Ishikawa (cell line): Measurements from ENCODE around the gene GABRB3.

ENCODE experiments used
- CEBPB ChIP-seq: IDR thresholded peaks from 2 replicates; pipeline ENCODE4 v1.6.1; 2012
- EGR1 ChIP-seq: IDR thresholded peaks from 2 replicates; pipeline ENCODE4 v1.6.1; 2012
- EP300 ChIP-seq: IDR thresholded peaks from 2 replicates; pipeline ENCODE4 v1.6.1; 2012; ENCODE audit warnings: borderline replicate concordance
- FOXM1 ChIP-seq: IDR thresholded peaks from 2 replicates; pipeline ENCODE4 v1.6.1; 2012; ENCODE audit warnings: low read depth, borderline replicate concordance
- NFIC ChIP-seq: IDR thresholded peaks from 2 replicates; pipeline ENCODE4 v1.6.1; 2012
- RAD21 ChIP-seq: IDR thresholded peaks from 2 replicates; pipeline ENCODE4 v1.6.1; 2012; ENCODE audit warnings: low read depth
- REST ChIP-seq: IDR thresholded peaks from 2 replicates; pipeline ENCODE4 v1.6.1; 2012; ENCODE audit warnings: low read depth, mild to moderate bottlenecking
- TCF12 ChIP-seq: IDR thresholded peaks from 2 replicates; pipeline ENCODE4 v1.6.1; 2012; ENCODE audit warnings: low read depth
- TEAD4 ChIP-seq: IDR thresholded peaks from 2 replicates; pipeline ENCODE4 v1.6.1; 2012
- ZBTB7A ChIP-seq: IDR thresholded peaks from 2 replicates; pipeline ENCODE4 v1.6.1; 2012; ENCODE audit warnings: low read depth
- TF ChIP-seq, protein P1 (sequence below): IDR thresholded peaks from 2 replicates; pipeline ENCODE4 v1.6.1; 2012

GRCh38 chr15:26739791-26740190, 33.1 kb downstream of the GABRB3 start:
- TF ChIP-seq ZBTB7A: no peak
- TF ChIP-seq REST: no peak
- TF ChIP-seq EP300: no peak
- no peak for TF ChIP-seq NFIC
- TF ChIP-seq CEBPB: no peak
- TF ChIP-seq FOXM1: no peak
- TF ChIP-seq EGR1: no peak
- TF ChIP-seq, protein P1, sequence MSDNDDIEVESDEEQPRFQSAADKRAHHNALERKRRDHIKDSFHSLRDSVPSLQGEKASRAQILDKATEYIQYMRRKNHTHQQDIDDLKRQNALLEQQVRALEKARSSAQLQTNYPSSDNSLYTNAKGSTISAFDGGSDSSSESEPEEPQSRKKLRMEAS: no peak
- no peak for TF ChIP-seq RAD21
- no peak for TF ChIP-seq TEAD4
- no peak for TF ChIP-seq TCF12
